ENCODE data around the gene IL23A. TPM values are rescaled to one million over a fixed set of nuclear protein-coding genes. Genes with fewer than 3 reads are reported as not detected.
A peak's percentile ranks its signal among the peaks of the same experiment; 100 is the strongest.

IL23A gene
- total and polyA plus RNA-seq, 2 of the 13 experiments (the other 11 are each of a cell fraction or from before 2014, with no cell fraction given) = 0.33 to 0.35 TPM

DNA sequence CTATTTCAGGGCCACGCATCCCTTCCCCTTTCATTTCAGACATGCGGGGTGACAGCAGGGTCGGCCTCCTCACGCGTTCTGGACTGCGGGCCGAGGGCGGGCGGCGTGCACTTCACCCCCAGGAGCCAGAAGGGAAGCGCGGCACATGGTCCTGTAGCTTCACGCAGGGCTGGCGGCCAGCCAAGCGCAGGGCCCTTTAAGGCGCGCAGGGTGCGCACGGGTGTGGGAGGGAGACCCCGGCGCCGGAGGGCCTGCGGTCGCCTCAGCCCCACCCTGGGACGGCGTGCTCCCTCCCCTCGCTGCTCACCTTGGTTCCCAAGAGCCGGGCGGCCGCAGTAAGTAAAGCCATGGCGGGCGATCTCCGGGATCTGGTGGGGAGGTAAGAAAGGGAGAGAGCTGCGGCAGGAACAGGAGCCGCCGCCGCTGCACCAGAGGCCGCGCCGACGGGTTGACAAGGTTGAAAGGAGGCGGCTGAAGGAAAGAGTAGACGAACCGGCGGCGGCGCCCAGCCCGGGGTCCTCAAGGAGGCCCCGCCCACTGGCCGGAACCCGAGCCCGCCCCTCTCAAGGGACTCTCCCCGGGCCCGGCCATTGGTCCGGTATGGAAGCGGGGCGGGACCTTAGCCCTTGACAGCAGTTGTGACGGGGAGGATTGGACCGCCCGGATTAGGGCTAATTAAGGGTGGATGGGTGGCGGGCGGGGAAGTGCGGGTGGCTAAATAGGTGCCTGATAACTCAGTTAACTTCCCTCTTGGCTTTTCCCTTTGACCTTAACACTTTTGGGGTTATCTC, 38.6 kb upstream of the IL23A start, which contains the start of gene CS (continued):
- TF ChIP-seq, protein P1, sequence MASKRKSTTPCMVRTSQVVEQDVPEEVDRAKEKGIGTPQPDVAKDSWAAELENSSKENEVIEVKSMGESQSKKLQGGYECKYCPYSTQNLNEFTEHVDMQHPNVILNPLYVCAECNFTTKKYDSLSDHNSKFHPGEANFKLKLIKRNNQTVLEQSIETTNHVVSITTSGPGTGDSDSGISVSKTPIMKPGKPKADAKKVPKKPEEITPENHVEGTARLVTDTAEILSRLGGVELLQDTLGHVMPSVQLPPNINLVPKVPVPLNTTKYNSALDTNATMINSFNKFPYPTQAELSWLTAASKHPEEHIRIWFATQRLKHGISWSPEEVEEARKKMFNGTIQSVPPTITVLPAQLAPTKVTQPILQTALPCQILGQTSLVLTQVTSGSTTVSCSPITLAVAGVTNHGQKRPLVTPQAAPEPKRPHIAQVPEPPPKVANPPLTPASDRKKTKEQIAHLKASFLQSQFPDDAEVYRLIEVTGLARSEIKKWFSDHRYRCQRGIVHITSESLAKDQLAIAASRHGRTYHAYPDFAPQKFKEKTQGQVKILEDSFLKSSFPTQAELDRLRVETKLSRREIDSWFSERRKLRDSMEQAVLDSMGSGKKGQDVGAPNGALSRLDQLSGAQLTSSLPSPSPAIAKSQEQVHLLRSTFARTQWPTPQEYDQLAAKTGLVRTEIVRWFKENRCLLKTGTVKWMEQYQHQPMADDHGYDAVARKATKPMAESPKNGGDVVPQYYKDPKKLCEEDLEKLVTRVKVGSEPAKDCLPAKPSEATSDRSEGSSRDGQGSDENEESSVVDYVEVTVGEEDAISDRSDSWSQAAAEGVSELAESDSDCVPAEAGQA (IDR thresholded peaks at IDR 0.05; ENCODE audit: low read depth) = no peak
- TF ChIP-seq, protein P1 (CRISPR knock-in tag; IDR thresholded peaks at IDR 0.05; ENCODE audit: borderline replicate concordance) = no peak
- TF ChIP-seq ZNF839 (CRISPR knock-in tag; IDR thresholded peaks at IDR 0.05; ENCODE audit: borderline replicate concordance) = no peak
- no peak for TF ChIP-seq KAT2B (IDR thresholded peaks at IDR 0.05; ENCODE audit: borderline replicate concordance, low read depth, low read length)
- peak; percentile 54 to 70 for TF ChIP-seq POLR2A (IDR thresholded peaks at IDR 0.05; ENCODE audit: insufficient read depth in 1 of 2, low read depth in 2 of 2, low read length in 2 of 2)
- TF ChIP-seq HOXA7 (CRISPR knock-in tag; IDR thresholded peaks at IDR 0.05) = no peak
- no peak for TF ChIP-seq ZNF264 (CRISPR knock-in tag; IDR thresholded peaks at IDR 0.05)
- TF ChIP-seq, protein P2, sequence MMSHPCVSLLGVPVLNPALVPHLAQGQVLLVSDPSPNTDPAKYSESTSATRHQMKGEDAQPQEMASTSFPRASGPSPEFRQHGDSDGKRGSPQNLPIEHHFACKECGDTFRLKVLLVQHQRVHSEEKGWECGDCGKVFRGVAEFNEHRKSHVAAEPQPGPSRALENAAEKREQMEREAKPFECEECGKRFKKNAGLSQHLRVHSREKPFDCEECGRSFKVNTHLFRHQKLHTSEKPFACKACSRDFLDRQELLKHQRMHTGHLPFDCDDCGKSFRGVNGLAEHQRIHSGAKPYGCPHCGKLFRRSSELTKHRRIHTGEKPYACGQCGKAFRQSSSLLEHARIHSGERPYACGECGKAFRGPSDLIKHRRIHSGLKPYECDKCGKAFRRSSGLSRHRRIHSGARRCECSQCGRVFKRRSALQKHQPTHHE (CRISPR knock-in tag; IDR thresholded peaks at IDR 0.05; ENCODE audit: borderline replicate concordance) = no peak
- no peak for TF ChIP-seq ATRX (CRISPR knock-in tag; IDR thresholded peaks at IDR 0.05; ENCODE audit: borderline replicate concordance)
- TF ChIP-seq, protein P3, sequence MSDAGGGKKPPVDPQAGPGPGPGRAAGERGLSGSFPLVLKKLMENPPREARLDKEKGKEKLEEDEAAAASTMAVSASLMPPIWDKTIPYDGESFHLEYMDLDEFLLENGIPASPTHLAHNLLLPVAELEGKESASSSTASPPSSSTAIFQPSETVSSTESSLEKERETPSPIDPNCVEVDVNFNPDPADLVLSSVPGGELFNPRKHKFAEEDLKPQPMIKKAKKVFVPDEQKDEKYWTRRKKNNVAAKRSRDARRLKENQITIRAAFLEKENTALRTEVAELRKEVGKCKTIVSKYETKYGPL (CRISPR knock-in tag; IDR thresholded peaks at IDR 0.05) = no peak
- TF ChIP-seq ZNF790 (CRISPR knock-in tag; IDR thresholded peaks at IDR 0.05; ENCODE audit: borderline replicate concordance) = no peak
- no peak for TF ChIP-seq ZNF652 (CRISPR knock-in tag; IDR thresholded peaks at IDR 0.05; ENCODE audit: borderline replicate concordance, low read depth)
- TF ChIP-seq ZBTB21 (CRISPR knock-in tag; IDR thresholded peaks at IDR 0.05) = no peak
- peak; percentile 81 for TF ChIP-seq MEIS1 (CRISPR knock-in tag; IDR thresholded peaks at IDR 0.05; ENCODE audit: borderline replicate concordance)
- no peak; the same call in 1 of the 2 replicates for TF ChIP-seq CCDC6 (CRISPR knock-in tag; IDR thresholded peaks at IDR 0.05)
- 0 out of 2 replicates have a peak, but pooled peaks have one; percentile 38 for TF ChIP-seq REPIN1 (CRISPR knock-in tag; IDR thresholded peaks at IDR 0.05; ENCODE audit: borderline replicate concordance, low read depth)
- TF ChIP-seq ZNF672 (CRISPR knock-in tag; IDR thresholded peaks at IDR 0.05) = no peak
- no peak for TF ChIP-seq STAT5B (CRISPR knock-in tag; IDR thresholded peaks at IDR 0.05)
- TF ChIP-seq HDAC2 (CRISPR knock-in tag; IDR thresholded peaks at IDR 0.05) = no peak
- TF ChIP-seq, protein P4, sequence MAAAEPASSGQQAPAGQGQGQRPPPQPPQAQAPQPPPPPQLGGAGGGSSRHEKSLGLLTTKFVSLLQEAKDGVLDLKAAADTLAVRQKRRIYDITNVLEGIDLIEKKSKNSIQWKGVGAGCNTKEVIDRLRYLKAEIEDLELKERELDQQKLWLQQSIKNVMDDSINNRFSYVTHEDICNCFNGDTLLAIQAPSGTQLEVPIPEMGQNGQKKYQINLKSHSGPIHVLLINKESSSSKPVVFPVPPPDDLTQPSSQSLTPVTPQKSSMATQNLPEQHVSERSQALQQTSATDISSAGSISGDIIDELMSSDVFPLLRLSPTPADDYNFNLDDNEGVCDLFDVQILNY (CRISPR knock-in tag; conservative IDR thresholded peaks at IDR 0.05) = no peak
- TF ChIP-seq, protein P5, sequence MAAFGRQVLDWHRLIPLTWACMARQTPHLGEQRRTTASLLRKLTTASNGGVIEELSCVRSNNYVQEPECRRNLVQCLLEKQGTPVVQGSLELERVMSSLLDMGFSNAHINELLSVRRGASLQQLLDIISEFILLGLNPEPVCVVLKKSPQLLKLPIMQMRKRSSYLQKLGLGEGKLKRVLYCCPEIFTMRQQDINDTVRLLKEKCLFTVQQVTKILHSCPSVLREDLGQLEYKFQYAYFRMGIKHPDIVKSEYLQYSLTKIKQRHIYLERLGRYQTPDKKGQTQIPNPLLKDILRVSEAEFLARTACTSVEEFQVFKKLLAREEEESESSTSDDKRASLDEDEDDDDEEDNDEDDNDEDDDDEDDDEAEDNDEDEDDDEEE (CRISPR knock-in tag; IDR thresholded peaks at IDR 0.05) = no peak

Data from HepG2 (cell line).